ENCODE results near the gene DNAH8.

The DNAH8 gene

DNA sequence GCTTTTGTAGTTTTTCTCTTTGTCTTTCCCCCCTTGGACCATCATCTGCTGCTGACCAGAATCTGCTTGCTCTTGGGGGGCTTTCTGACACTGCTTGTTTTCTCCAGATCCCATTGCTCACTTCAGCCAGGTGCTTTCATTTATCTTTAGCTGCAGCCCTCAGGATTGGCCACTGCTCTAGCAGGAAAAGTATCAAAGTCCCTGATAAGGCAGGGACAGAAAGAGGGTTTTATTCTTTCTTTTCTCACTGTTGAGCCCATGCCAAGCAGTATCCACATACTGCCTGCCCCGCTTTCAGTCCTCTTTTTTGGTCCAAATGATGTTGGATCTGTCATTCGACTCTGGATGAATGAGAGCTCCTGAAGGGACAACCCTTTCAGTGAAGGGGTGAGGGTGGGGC, 141.4 kb downstream of the DNAH8 start:
- no peaks in the 10 kb centered on the region for H3K27me3 ChIP-seq (ENCODE audit: low read length)

GRCh38 chr6:38857815-38858214, 142.7 kb downstream of the DNAH8 start:
- Histone ChIP-seq H3K27ac (ENCODE audit: low read depth, low read length) (no peak overlapping the region), H3K9me3 (ENCODE audit: insufficient read depth, low read length) (no peaks in the 10 kb centered on the region), H3K27me3 (ENCODE audit: low read length) (no peaks in the 10 kb centered on the region), H2AFZ (ENCODE audit: low read depth, low read length, severe bottlenecking) (no peak overlapping the region), H3K9ac (ENCODE audit: low read length) (no peak overlapping the region), H3K9me2 (replicated peaks; ENCODE audit: insufficient read depth, low read length) (no peaks in the 10 kb centered on the region), H3F3A (ENCODE audit: insufficient read depth) (no peaks in the 10 kb centered on the region), H3K4me2 (ENCODE audit: low read depth, low read length, poor library complexity, severe bottlenecking) (no peak overlapping the region), H3K4me3 (ENCODE audit: insufficient read depth, low read length, poor library complexity, severe bottlenecking) (no peak overlapping the region), H3K36me3 (ENCODE audit: low read length) (no peaks in the 10 kb centered on the region), H4K20me1 (ENCODE audit: low read depth, low read length) (no peaks in the 10 kb centered on the region), H3K79me2 (ENCODE audit: insufficient read depth, low read length) (no peaks in the 10 kb centered on the region)
- no peak for TF ChIP-seq EZH2phosphoT487 (conservative IDR thresholded peaks at IDR 0.05; ENCODE audit: low read length)
- TF ChIP-seq, protein P1, sequence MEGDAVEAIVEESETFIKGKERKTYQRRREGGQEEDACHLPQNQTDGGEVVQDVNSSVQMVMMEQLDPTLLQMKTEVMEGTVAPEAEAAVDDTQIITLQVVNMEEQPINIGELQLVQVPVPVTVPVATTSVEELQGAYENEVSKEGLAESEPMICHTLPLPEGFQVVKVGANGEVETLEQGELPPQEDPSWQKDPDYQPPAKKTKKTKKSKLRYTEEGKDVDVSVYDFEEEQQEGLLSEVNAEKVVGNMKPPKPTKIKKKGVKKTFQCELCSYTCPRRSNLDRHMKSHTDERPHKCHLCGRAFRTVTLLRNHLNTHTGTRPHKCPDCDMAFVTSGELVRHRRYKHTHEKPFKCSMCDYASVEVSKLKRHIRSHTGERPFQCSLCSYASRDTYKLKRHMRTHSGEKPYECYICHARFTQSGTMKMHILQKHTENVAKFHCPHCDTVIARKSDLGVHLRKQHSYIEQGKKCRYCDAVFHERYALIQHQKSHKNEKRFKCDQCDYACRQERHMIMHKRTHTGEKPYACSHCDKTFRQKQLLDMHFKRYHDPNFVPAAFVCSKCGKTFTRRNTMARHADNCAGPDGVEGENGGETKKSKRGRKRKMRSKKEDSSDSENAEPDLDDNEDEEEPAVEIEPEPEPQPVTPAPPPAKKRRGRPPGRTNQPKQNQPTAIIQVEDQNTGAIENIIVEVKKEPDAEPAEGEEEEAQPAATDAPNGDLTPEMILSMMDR (IDR thresholded peaks at IDR 0.05; ENCODE audit: insufficient read depth, low read length, poor library complexity, severe bottlenecking): no peak

More for the DNA sequence above, 141.4 kb downstream of the DNAH8 start:
- H3K4me2 ChIP-seq (ENCODE audit: low read depth, low read length, poor library complexity, severe bottlenecking): no peak overlapping the region
- H3K9me3 ChIP-seq (ENCODE audit: insufficient read depth, low read length): no peaks in the 10 kb centered on the region
- H3K9me2 ChIP-seq (replicated peaks; ENCODE audit: insufficient read depth, low read length): no peaks in the 10 kb centered on the region
- TF ChIP-seq, protein P1 (IDR thresholded peaks at IDR 0.05; ENCODE audit: insufficient read depth, low read length, poor library complexity, severe bottlenecking): no peak
- TF ChIP-seq EZH2phosphoT487 (conservative IDR thresholded peaks at IDR 0.05; ENCODE audit: low read length): no peak
- no peaks in the 10 kb centered on the region for H3F3A ChIP-seq (ENCODE audit: insufficient read depth)
- H2AFZ ChIP-seq (ENCODE audit: low read depth, low read length, severe bottlenecking): no peak overlapping the region
- H4K20me1 ChIP-seq (ENCODE audit: low read depth, low read length): no peaks in the 10 kb centered on the region
- no peaks in the 10 kb centered on the region for H3K36me3 ChIP-seq (ENCODE audit: low read length)
- H3K27ac ChIP-seq (ENCODE audit: low read depth, low read length): no peak overlapping the region
- H3K4me3 ChIP-seq (ENCODE audit: insufficient read depth, low read length, poor library complexity, severe bottlenecking): no peak overlapping the region
- no peaks in the 10 kb centered on the region for H3K79me2 ChIP-seq (ENCODE audit: insufficient read depth, low read length)
- H3K9ac ChIP-seq (ENCODE audit: low read length): no peak overlapping the region

DNA sequence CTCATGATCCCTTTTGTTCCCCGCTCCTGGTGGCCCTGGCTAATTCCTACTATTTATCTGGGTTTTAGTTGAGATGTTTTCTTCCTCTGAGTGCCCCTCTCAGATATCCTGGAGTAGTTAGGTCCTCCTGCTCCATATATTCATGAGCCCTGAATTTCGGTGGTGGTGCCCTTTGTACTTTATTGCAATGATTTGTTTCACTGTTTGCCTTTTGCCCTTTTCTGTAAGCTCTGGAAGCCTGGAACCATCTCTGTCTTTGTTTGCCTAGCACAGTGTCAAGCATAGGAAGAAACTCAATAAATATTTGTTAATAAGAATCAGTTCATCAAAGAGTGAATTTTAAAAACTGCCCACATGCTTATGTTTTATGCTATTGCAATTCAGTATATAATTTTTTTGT, 144.9 kb downstream of the DNAH8 start:
- H3K4me2 ChIP-seq (ENCODE audit: low read depth, low read length, poor library complexity, severe bottlenecking): no peak overlapping the region
- no peaks in the 10 kb centered on the region for H3K27me3 ChIP-seq (ENCODE audit: low read length)
- TF ChIP-seq EZH2phosphoT487 (conservative IDR thresholded peaks at IDR 0.05; ENCODE audit: low read length): no peak
- TF ChIP-seq, protein P1 (IDR thresholded peaks at IDR 0.05; ENCODE audit: insufficient read depth, low read length, poor library complexity, severe bottlenecking): no peak
- H3K79me2 ChIP-seq (ENCODE audit: insufficient read depth, low read length): no peaks in the 10 kb centered on the region
- H3K9me3 ChIP-seq (ENCODE audit: insufficient read depth, low read length): no peaks in the 10 kb centered on the region
- no peaks in the 10 kb centered on the region for H3K36me3 ChIP-seq (ENCODE audit: low read length)
- no peak overlapping the region for H3K4me3 ChIP-seq (ENCODE audit: insufficient read depth, low read length, poor library complexity, severe bottlenecking)
- H3K9ac ChIP-seq (ENCODE audit: low read length): no peak overlapping the region
- no peaks in the 10 kb centered on the region for H4K20me1 ChIP-seq (ENCODE audit: low read depth, low read length)
- no peak overlapping the region for H3K27ac ChIP-seq (ENCODE audit: low read depth, low read length)
- no peaks in the 10 kb centered on the region for H3F3A ChIP-seq (ENCODE audit: insufficient read depth)
- no peaks in the 10 kb centered on the region for H3K9me2 ChIP-seq (replicated peaks; ENCODE audit: insufficient read depth, low read length)
- H2AFZ ChIP-seq (ENCODE audit: low read depth, low read length, severe bottlenecking): no peak overlapping the region

Measured in SU-DHL-6 (cell line).